Activated T-cell treated with anti-CD3 and anti-CD28 coated beads, Interleukin-2, amount 50 U/mL, for 24 hours (primary cell): ENCODE data around the gene MAST1.
"Not testable (repeated sequence)": the region's sequence is repeated elsewhere in the genome, so short reads cannot be mapped to it uniquely, and the experiment has no call there.

Experiments used
- DNase-seq: peaks from one replicate; pipeline ENCODE4 v3.0.0-alpha.2; 2020
- H3K27ac Mint-ChIP-seq: 2 replicates; pipeline ENCODE4 v1.8.0; 2020; ENCODE audit warnings: mild to moderate bottlenecking, mixed read lengths
- H3K27me3 Mint-ChIP-seq: 2 replicates; pipeline ENCODE4 v1.8.0; 2020; ENCODE audit warnings: mixed read lengths
- H3K36me3 Mint-ChIP-seq: 2 replicates; pipeline ENCODE4 v1.8.0; 2020; ENCODE audit warnings: low read depth, mixed read lengths
- H3K4me1 Mint-ChIP-seq: 2 replicates; pipeline ENCODE4 v1.8.0; 2020; ENCODE audit warnings: low read depth, mixed read lengths
- H3K4me3 Mint-ChIP-seq: 2 replicates; pipeline ENCODE4 v1.8.0; 2020; ENCODE audit warnings: mild to moderate bottlenecking, moderate library complexity, mixed read lengths
- H3K9me3 Mint-ChIP-seq: 2 replicates; pipeline ENCODE4 v1.8.0; 2020; ENCODE audit warnings: mixed read lengths

Gene MAST1

GRCh38 chr19:12842511-12842910, 4.2 kb downstream of the MAST1 start:
- Mint-ChIP-seq H3K36me3 (no peaks in the 10 kb centered on the region), H3K4me1 (peaks cover 32% of the 10 kb centered on the region), H3K27me3 (peaks cover 82% of the 10 kb centered on the region), H3K27ac (no peak overlapping the region), H3K9me3 (no peaks in the 10 kb centered on the region), H3K4me3 (no peak overlapping the region)
- DNase-seq = no peak

- no peak for DNase-seq
- H3K27me3 Mint-ChIP-seq = peaks cover 82% of the 10 kb centered on the region
- H3K27ac Mint-ChIP-seq = no peak overlapping the region
- peaks cover 33% of the 10 kb centered on the region for H3K4me1 Mint-ChIP-seq
- H3K9me3 Mint-ChIP-seq = no peaks in the 10 kb centered on the region
- no peaks in the 10 kb centered on the region for H3K36me3 Mint-ChIP-seq
- no peak overlapping the region for H3K4me3 Mint-ChIP-seq
These were observed 5.0 kb downstream of the MAST1 start for GRCh38 chr19:12843328-12843727.

GRCh38 chr19:12843999-12844732, 5.9 kb downstream of the MAST1 start:
- no peaks in the 10 kb centered on the region for H3K9me3 Mint-ChIP-seq
- H3K4me3 Mint-ChIP-seq = no peak overlapping the region
- H3K27ac Mint-ChIP-seq = no peak overlapping the region
- H3K4me1 Mint-ChIP-seq = peaks cover 27% of the 10 kb centered on the region
- H3K27me3 Mint-ChIP-seq = peaks cover 81% of the 10 kb centered on the region
- no peak for DNase-seq
- H3K36me3 Mint-ChIP-seq = no peaks in the 10 kb centered on the region

GRCh38 chr19:12846613-12847012, 8.3 kb downstream of the MAST1 start:
- not testable (repeated sequence) for H3K4me3 Mint-ChIP-seq

GRCh38 chr19:12847159-12848139, 9.1 kb downstream of the MAST1 start:
- Mint-ChIP-seq H3K27me3 (peaks cover 51% of the 10 kb centered on the region), H3K9me3 (no peaks in the 10 kb centered on the region), H3K27ac (no peak overlapping the region), H3K4me3 (peak overlapping the region; percentile 50), H3K4me1 (peaks cover 7% of the 10 kb centered on the region), H3K36me3 (no peaks in the 10 kb centered on the region)
- DNase-seq = peak; percentile 94

More at GRCh38 chr19:12846613-12847012, 8.3 kb downstream of the MAST1 start:
- not testable (repeated sequence) for H3K9me3 Mint-ChIP-seq, DNase-seq, H3K36me3 Mint-ChIP-seq, H3K4me1 Mint-ChIP-seq, H3K27ac Mint-ChIP-seq
- peaks cover 57% of the 10 kb centered on the region for H3K27me3 Mint-ChIP-seq

GRCh38 chr19:12856653-12857052, 18.3 kb downstream of the MAST1 start:
- H3K9me3 Mint-ChIP-seq = peaks cover 9% of the 10 kb centered on the region
- no peak overlapping the region for H3K27ac Mint-ChIP-seq
- no peaks in the 10 kb centered on the region for H3K36me3 Mint-ChIP-seq
- H3K4me1 Mint-ChIP-seq = no peaks in the 10 kb centered on the region
- no peaks in the 10 kb centered on the region for H3K27me3 Mint-ChIP-seq
- DNase-seq = no peak
- H3K4me3 Mint-ChIP-seq = no peak overlapping the region

- no peak overlapping the region for H3K4me3 Mint-ChIP-seq
- H3K27me3 Mint-ChIP-seq = peaks cover under 1% of the 10 kb centered on the region
- H3K4me1 Mint-ChIP-seq = no peaks in the 10 kb centered on the region
- DNase-seq = no peak
- H3K27ac Mint-ChIP-seq = no peak overlapping the region
- peaks cover 9% of the 10 kb centered on the region for H3K9me3 Mint-ChIP-seq
- H3K36me3 Mint-ChIP-seq = no peaks in the 10 kb centered on the region
These were observed 20.0 kb downstream of the MAST1 start for GRCh38 chr19:12858041-12858928.

- no peak overlapping the region for H3K4me3 Mint-ChIP-seq
- no peak overlapping the region for H3K27ac Mint-ChIP-seq
- peaks cover 4% of the 10 kb centered on the region for H3K27me3 Mint-ChIP-seq
- no peaks in the 10 kb centered on the region for H3K36me3 Mint-ChIP-seq
- no peaks in the 10 kb centered on the region for H3K4me1 Mint-ChIP-seq
- no peak for DNase-seq
- peaks cover 9% of the 10 kb centered on the region for H3K9me3 Mint-ChIP-seq
These were observed 21.2 kb downstream of the MAST1 start for GRCh38 chr19:12859546-12859945.

GRCh38 chr19:12864143-12864542, 25.8 kb downstream of the MAST1 start:
- no peaks in the 10 kb centered on the region for H3K36me3 Mint-ChIP-seq
- no peaks in the 10 kb centered on the region for H3K9me3 Mint-ChIP-seq
- no peak for DNase-seq
- peaks cover 10% of the 10 kb centered on the region for H3K27me3 Mint-ChIP-seq
- H3K27ac Mint-ChIP-seq = no peak overlapping the region
- no peak overlapping the region for H3K4me3 Mint-ChIP-seq
- peaks cover 11% of the 10 kb centered on the region for H3K4me1 Mint-ChIP-seq

- no peak for DNase-seq
- Mint-ChIP-seq H3K9me3 (no peaks in the 10 kb centered on the region), H3K4me1 (peaks cover 11% of the 10 kb centered on the region), H3K36me3 (no peaks in the 10 kb centered on the region), H3K27ac (no peak overlapping the region), H3K27me3 (peaks cover 10% of the 10 kb centered on the region), H3K4me3 (no peak overlapping the region)
These were observed 26.7 kb downstream of the MAST1 start for GRCh38 chr19:12864721-12865715.

GRCh38 chr19:12865746-12866415, 27.6 kb downstream of the MAST1 start:
- H3K36me3 Mint-ChIP-seq = no peaks in the 10 kb centered on the region
- H3K4me1 Mint-ChIP-seq = peaks cover 11% of the 10 kb centered on the region
- peaks cover 10% of the 10 kb centered on the region for H3K27me3 Mint-ChIP-seq
- no peak for DNase-seq
- H3K27ac Mint-ChIP-seq = no peak overlapping the region
- no peak overlapping the region for H3K4me3 Mint-ChIP-seq
- H3K9me3 Mint-ChIP-seq = no peaks in the 10 kb centered on the region

- Mint-ChIP-seq H3K27ac (no peak overlapping the region), H3K4me3 (no peak overlapping the region), H3K27me3 (peaks cover 10% of the 10 kb centered on the region)
These were observed 28.3 kb downstream of the MAST1 start for GRCh38 chr19:12866416-12867119.

More at GRCh38 chr19:12866416-12867119, 28.3 kb downstream of the MAST1 start:
- Mint-ChIP-seq H3K4me1 (peaks cover 11% of the 10 kb centered on the region), H3K36me3 (no peaks in the 10 kb centered on the region), H3K9me3 (no peaks in the 10 kb centered on the region)
- no peak for DNase-seq
